A549 (cell line): Measurements from ENCODE around the gene UXS1. TPM values are rescaled to one million over a fixed set of nuclear protein-coding genes. Genes with fewer than 3 reads are reported as not detected.

Source experiments
- ATAC-seq, 2 experiments: fragments of 200-7000 bp in 1 of 2; fragments of >200 bp in 1 of 2; cut with Nextera tagmentation in 1 of 2; cut with Tn5 transposase in 1 of 2; 3 replicates each; pipeline versions ENCODE4 v1.8.0 to v1.9.1; 2018 to 2020; ENCODE audit warnings: mild to moderate bottlenecking in 1 of 2, moderate library complexity in 1 of 2
- CTCF ChIA-PET: fragments of 300-600 bp; sonication (Branson Sonifier 250); formaldehyde crosslinking; extraction: SDS; loops from one replicate; lab custom pipeline; 2021; ENCODE audit warnings: antibody characterized with exemption, inconsistent platforms; lab: Yijun Ruan, JAX
- POLR2A ChIA-PET: fragments of 350-600 bp; formaldehyde crosslinking; extraction: SDS; loops from one replicate; lab custom pipeline; 2021; ENCODE audit warnings: antibody characterized with exemption, inconsistent platforms; lab: Yijun Ruan, JAX
- DNase-seq, 2 experiments: peaks; one replicate each; pipeline versions ENCODE4 v3.0.0 to v3.0.0-alpha.2; 2011 to 2016; ENCODE audit warnings: low read depth in 1 of 2, low spot score in 1 of 2
- FAIRE-seq: peaks from 2 replicates; lab custom pipeline; 2011; peaks lifted over from hg19 to GRCh38; lab: Jason Lieb, UNC
- H3K27ac ChIP-seq, 2 experiments: fragments of >200 bp; sonication (Bioruptor Twin); formaldehyde crosslinking; 3 replicates each; pipeline ENCODE4 v1.5.1; 2016 to 2017
- H3K4me1 ChIP-seq: fragments of >200 bp; sonication (Bioruptor Twin); formaldehyde crosslinking; 3 replicates; pipeline ENCODE4 v1.6.1; 2016
- H3K4me2 ChIP-seq: fragments of >200 bp; sonication (Bioruptor Twin); formaldehyde crosslinking; 3 replicates; pipeline ENCODE4 v1.6.1; 2016
- H3K4me3 ChIP-seq: fragments of >200 bp; sonication (Bioruptor Twin); formaldehyde crosslinking; 3 replicates; pipeline ENCODE4 v1.5.1; 2016
- H3K9me3 ChIP-seq: fragments of >200 bp; sonication (Bioruptor Twin); formaldehyde crosslinking; 3 replicates; pipeline ENCODE4 v1.6.1; 2016
- CHD4 ChIP-seq: fragments of 200-600 bp; sonication (generic); IDR thresholded peaks from 2 replicates; pipeline ENCODE4 v1.6.1; 2016; ENCODE audit warnings: antibody characterized with exemption, mild to moderate bottlenecking, borderline replicate concordance
- EHF ChIP-seq: fragments of 250-450 bp; sonication (Bioruptor Pico); IDR thresholded peaks from 2 replicates; pipeline ENCODE4 v1.5.0; 2020; ENCODE audit warnings: mild to moderate bottlenecking
- FOSL2 ChIP-seq, 2 experiments: fragments of 450-650 bp in 1 of 2; fragments of >200 bp in 1 of 2; sonication (Bioruptor Twin) in 1 of 2; formaldehyde crosslinking; IDR thresholded peaks; 2 replicates each; pipeline versions ENCODE4 v1.5.0 to v1.6.1; 2016 to 2020; ENCODE audit warnings: mild to moderate bottlenecking in 1 of 2, moderate library complexity in 1 of 2
- GATA3 ChIP-seq: IDR thresholded peaks from 2 replicates; pipeline ENCODE4 v1.6.1; 2012; ENCODE audit warnings: borderline replicate concordance
- HOXA7 ChIP-seq: fragments of 250-450 bp; sonication (Bioruptor Pico); IDR thresholded peaks from 2 replicates; pipeline ENCODE4 v1.5.0; 2020; ENCODE audit warnings: mild to moderate bottlenecking, moderate library complexity
- MYC ChIP-seq: IDR thresholded peaks from 2 replicates; pipeline ENCODE4 v1.6.1; 2012; ENCODE audit warnings: mild to moderate bottlenecking, inconsistent platforms, low read length, improper control_type of control experiment, borderline replicate concordance
- NFE2L2 ChIP-seq: fragments of 150-350 bp; conservative IDR thresholded peaks from 2 replicates; pipeline ENCODE4 v1.6.1; 2014; ENCODE audit warnings: low read length
- PHF8 ChIP-seq: fragments of 200-600 bp; sonication (generic); IDR thresholded peaks from 2 replicates; pipeline ENCODE4 v1.6.1; 2016; ENCODE audit warnings: low read depth, mild to moderate bottlenecking, antibody characterized with exemption, moderate library complexity, borderline replicate concordance
- POLR2AphosphoS2 ChIP-seq: conservative IDR thresholded peaks from 2 replicates; pipeline ENCODE4 v1.6.1; 2012; ENCODE audit warnings: low read length, improper control_type of control experiment, inconsistent platforms
- RARB ChIP-seq: fragments of 250-450 bp; sonication (Bioruptor Pico); IDR thresholded peaks from 2 replicates; pipeline ENCODE4 v1.8.0; 2021; ENCODE audit warnings: mild to moderate bottlenecking, moderate library complexity
- RCOR1 ChIP-seq: fragments of 150-350 bp; IDR thresholded peaks from 2 replicates; pipeline ENCODE4 v1.6.1; 2014; ENCODE audit warnings: antibody characterized with exemption, low read length, low read depth
- SMC3 ChIP-seq: fragments of >200 bp; sonication (Bioruptor Twin); formaldehyde crosslinking; IDR thresholded peaks from 3 replicates; pipeline ENCODE4 v1.6.1; 2018; ENCODE audit warnings: inconsistent platforms
- ZNF302 ChIP-seq: fragments of 250-450 bp; sonication (Bioruptor Pico); IDR thresholded peaks from 2 replicates; pipeline ENCODE4 v1.9.0; 2021; ENCODE audit warnings: inconsistent platforms, mild to moderate bottlenecking, moderate library complexity
- ZSCAN20 ChIP-seq: fragments of 250-450 bp; sonication (Bioruptor Pico); IDR thresholded peaks from 2 replicates; pipeline ENCODE4 v1.8.0; 2022; ENCODE audit warnings: mild to moderate bottlenecking, moderate library complexity
- WGBS: methylation state at CpG from one replicate; pipeline ENCODE4 v1.1.6; 2017; ENCODE audit errors: missing lambda C conversion rate; 5-methylcytosine and 5-hydroxymethylcytosine counted together
- polyA plus RNA-seq, 4 experiments: library from polyadenylated mRNA; depleted of rRNA in 3 of 4; stranded (reverse); fragments of >200 nt; fragmentation: RNase III in 1 of 4; extraction: RNeasy Plus Mini Kit Qiagen cat#74134 plus additional on column Dnase treatment in 1 of 4; gene quantifications; 2 replicates in 3 of 4; 3 replicates in 1 of 4; pipeline ENCODE4 v1.2.3, GENCODE V29; 2011 to 2017
- TF ChIP-seq, protein P1 (sequence below): fragments of >200 bp; sonication (Bioruptor Twin); formaldehyde crosslinking; IDR thresholded peaks from 3 replicates; pipeline ENCODE4 v1.6.1; 2016
- TF ChIP-seq, protein P2 (sequence below): fragments of 450-650 bp; IDR thresholded peaks from 2 replicates; pipeline ENCODE4 v1.6.1; 2014; ENCODE audit warnings: antibody characterized with exemption
- TF ChIP-seq, protein P3 (sequence below): IDR thresholded peaks from 2 replicates; pipeline ENCODE4 v1.6.1; 2012
- TF ChIP-seq, protein P4 (sequence below): IDR thresholded peaks from 2 replicates; pipeline ENCODE4 v1.6.1; 2012
- TF ChIP-seq, protein P5 (sequence below): fragments of >200 bp; sonication (Bioruptor Twin); formaldehyde crosslinking; IDR thresholded peaks from 2 replicates; pipeline ENCODE4 v1.6.1; 2016

Gene UXS1
- polyA plus RNA-seq, 2 of the 4 experiments (the other 2 are of a cell fraction), result 50.5 to 53.2 TPM

DNA sequence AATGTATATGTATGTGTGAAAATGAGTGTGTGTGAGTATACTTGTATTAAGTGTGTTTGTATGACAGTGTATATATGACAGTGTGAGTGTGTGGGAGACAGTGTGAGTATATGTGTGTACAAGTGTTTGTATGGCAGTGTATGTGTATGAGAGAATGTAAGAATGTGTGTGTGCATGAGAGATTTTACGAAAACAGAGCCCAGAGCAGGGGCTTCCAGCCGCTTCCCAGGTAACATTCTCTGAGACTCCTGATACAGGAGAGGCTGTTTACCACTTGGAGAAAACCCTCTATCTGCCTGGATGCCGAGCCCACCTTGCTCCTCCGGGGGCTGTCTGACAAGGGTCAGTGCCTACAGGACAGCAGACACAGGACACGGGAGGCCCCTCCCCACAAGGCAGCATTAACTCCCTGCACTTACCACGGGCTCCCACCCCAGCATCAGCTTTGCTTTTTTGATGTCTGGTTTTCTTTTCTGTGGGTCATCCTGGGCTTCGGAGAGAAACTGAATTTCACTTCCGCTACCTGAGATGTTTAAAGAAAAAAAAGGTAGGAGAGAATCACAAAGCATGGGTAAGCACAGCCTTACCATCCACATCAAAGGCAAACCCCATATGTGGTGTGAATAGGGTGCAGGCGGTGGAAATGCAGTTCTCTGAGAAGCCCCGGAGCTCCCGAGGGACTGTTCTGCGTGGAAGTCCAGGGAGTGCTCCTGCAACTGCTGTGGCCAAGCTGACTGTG lies 97.6 kb downstream of the UXS1 start:
- WGBS, result 91% methylated on average over 12 of the region's 12 CpGs
- no peak for FAIRE-seq
- no peak for ATAC-seq

DNA sequence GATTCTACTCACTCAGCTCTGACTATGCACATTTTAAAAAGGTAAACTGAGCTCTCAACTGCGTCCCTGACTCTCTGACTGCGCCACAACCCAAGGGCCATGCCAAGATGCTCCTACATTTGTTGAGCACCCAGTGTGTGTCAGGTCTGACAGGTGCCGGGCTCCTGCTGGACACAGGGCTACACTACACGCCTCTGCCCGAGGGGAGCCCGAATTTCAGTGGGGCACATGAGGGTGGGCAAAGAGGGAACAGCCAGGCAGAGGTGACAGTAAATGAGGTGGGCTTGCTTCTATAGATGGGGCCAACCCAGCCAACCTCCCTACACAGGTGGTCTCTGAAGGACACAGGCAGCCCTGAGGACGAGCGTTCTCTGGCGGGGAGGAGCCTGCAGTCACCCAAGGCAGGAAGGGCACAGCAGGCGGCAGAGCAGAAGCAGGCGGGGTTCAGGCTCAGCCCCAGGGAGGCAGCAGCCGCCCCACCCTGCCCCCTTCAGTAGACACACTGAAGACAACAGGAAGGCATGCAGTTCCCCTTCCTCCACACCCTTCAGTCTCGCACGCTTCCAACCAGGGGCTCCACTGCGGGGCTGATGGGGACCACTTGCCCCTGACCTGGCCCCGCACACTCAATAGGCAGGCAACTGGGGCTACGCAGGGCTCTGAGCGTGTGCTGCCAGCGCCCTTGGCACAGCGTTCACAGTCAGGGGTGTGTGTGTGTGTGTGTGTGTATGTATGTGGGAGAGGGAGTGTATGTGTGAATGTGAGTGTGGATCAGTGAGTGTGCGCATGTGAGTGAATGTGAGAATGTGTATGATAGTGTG lies 98.4 kb downstream of the UXS1 start:
- Histone ChIP-seq H3K4me3 (no peak overlapping the region), H3K4me1 (no peaks in the 10 kb centered on the region), H3K9me3 (no peaks in the 10 kb centered on the region), H3K4me2 (no peak overlapping the region), H3K27ac (no peak overlapping the region)
- WGBS, result 98% methylated on average over 13 of the region's 21 CpGs
- ChIA-PET CTCF (interaction anchor here (1.2 kb wide), 1 partner anchor 487 kb away, joined by 3 read pairs; no protein-coding TSS in a partner anchor), POLR2A (no interaction called here)
- ATAC-seq, result 0 out of 6 replicates have a peak, but pooled peaks of 1 of the 2 experiments have one; percentile 34
- DNase-seq, result no peak
- FAIRE-seq, result no peak
- TF ChIP-seq SMC3 (no peak), ZNF302 (CRISPR knock-in tag) (no peak), FOSL2 (IDR thresholded peaks at IDR 0.05) (no peak), FOSL2 (CRISPR knock-in tag; IDR thresholded peaks at IDR 0.05) (no peak), MYC (no peak)

More for the DNA sequence above, 97.6 kb downstream of the UXS1 start:
- Histone ChIP-seq H3K27ac (no peak overlapping the region), H3K9me3 (no peaks in the 10 kb centered on the region), H3K4me2 (no peak overlapping the region), H3K4me1 (no peaks in the 10 kb centered on the region)
- ChIA-PET CTCF (interaction anchor here (0.7 kb wide), 1 partner anchor 22 kb away, joined by 3 read pairs; no protein-coding TSS in a partner anchor), POLR2A (no interaction called here)
- DNase-seq, result no peak
- no peak for TF ChIP-seq GATA3
- TF ChIP-seq, protein P1, sequence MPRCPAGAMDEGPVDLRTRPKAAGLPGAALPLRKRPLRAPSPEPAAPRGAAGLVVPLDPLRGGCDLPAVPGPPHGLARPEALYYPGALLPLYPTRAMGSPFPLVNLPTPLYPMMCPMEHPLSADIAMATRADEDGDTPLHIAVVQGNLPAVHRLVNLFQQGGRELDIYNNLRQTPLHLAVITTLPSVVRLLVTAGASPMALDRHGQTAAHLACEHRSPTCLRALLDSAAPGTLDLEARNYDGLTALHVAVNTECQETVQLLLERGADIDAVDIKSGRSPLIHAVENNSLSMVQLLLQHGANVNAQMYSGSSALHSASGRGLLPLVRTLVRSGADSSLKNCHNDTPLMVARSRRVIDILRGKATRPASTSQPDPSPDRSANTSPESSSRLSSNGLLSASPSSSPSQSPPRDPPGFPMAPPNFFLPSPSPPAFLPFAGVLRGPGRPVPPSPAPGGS, result no peak
- TF ChIP-seq, protein P2, sequence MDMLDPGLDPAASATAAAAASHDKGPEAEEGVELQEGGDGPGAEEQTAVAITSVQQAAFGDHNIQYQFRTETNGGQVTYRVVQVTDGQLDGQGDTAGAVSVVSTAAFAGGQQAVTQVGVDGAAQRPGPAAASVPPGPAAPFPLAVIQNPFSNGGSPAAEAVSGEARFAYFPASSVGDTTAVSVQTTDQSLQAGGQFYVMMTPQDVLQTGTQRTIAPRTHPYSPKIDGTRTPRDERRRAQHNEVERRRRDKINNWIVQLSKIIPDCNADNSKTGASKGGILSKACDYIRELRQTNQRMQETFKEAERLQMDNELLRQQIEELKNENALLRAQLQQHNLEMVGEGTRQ, result no peak
- TF ChIP-seq, protein P3, sequence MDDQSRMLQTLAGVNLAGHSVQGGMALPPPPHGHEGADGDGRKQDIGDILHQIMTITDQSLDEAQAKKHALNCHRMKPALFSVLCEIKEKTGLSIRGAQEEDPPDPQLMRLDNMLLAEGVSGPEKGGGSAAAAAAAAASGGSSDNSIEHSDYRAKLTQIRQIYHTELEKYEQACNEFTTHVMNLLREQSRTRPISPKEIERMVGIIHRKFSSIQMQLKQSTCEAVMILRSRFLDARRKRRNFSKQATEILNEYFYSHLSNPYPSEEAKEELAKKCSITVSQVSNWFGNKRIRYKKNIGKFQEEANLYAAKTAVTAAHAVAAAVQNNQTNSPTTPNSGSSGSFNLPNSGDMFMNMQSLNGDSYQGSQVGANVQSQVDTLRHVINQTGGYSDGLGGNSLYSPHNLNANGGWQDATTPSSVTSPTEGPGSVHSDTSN, result no peak
- TF ChIP-seq, protein P4, sequence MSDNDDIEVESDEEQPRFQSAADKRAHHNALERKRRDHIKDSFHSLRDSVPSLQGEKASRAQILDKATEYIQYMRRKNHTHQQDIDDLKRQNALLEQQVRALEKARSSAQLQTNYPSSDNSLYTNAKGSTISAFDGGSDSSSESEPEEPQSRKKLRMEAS, result no peak
- TF ChIP-seq POLR2AphosphoS2, result no peak
- no peak for TF ChIP-seq PHF8
- TF ChIP-seq HOXA7 (CRISPR knock-in tag), result no peak
- no peak for TF ChIP-seq EHF (CRISPR knock-in tag)
- no peak for TF ChIP-seq RCOR1
- TF ChIP-seq, all 56 proteins: peak for 0
- no peak overlapping the region for H3K4me3 ChIP-seq

DNA sequence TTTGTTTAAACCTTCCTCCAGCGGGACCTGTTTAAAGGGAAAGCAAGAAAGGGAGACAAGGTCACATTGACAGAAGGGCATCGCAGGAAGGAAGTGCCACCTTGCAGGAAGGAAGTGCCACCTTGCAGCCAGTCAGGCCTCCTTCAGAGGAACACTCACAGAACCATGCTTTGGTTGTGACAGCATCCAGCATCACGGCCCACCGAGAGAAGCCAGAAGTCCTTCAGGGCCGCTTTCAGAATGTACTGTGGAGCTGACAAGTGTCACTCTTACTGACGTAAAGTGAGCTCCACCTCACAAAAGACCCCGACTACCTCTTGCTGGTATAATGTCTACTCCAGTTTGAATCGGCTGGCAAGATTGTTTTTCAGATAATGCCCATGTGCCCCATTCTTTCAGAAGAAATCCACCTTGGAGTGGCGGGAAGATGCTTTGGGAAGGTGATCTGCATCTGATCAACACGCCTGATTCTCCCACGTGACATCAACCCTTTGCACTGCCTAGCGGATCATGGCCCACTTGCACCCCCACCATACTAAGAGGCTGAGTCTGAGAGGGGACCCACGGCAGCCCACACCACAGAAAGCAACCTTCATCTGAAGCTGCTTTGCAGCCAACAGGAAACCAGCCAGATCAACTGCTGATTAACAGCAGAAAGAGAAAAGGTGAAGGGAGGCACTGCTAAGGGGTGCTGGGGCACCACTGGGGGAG lies 99.8 kb downstream of the UXS1 start:
- H3K27ac ChIP-seq, result no peak overlapping the region
- CTCF ChIA-PET, result interaction anchor here (1.2 to 1.7 kb wide), 2 partner anchors 11 to 488 kb away, joined by 3 to 5 read pairs; no protein-coding TSS in a partner anchor
- TF ChIP-seq ZSCAN20 (CRISPR knock-in tag) (no peak), NFE2L2 (no peak), CHD4 (no peak), RARB (CRISPR knock-in tag) (no peak)
- TF ChIP-seq, protein P5, sequence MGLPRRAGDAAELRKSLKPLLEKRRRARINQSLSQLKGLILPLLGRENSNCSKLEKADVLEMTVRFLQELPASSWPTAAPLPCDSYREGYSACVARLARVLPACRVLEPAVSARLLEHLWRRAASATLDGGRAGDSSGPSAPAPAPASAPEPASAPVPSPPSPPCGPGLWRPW, result no peak
- TF ChIP-seq, all 56 proteins: peak for 0
- 83% methylated on average over 13 of the region's 13 CpGs for WGBS
- Histone ChIP-seq H3K4me3 (no peak overlapping the region), H3K4me2 (no peak overlapping the region), H3K4me1 (no peaks in the 10 kb centered on the region), H3K9me3 (no peaks in the 10 kb centered on the region)
- FAIRE-seq (no peak), DNase-seq (no peak), ATAC-seq (no peak)
- POLR2A ChIA-PET, result no interaction called here
